Activated CD4-positive, alpha-beta T cell treated with anti-CD3 and anti-CD28 coated beads, Interleukin-2, amount 50 U/mL, for 48 hours (primary cell): ENCODE measurements around the gene RANBP3L.
"Not testable (repeated sequence)": the region's sequence is repeated elsewhere in the genome, so short reads cannot be mapped to it uniquely, and the experiment has no call there.

Experiments
- DNase-seq, 2 experiments: peaks; one replicate each; pipeline ENCODE4 v3.0.0-alpha.2; 2020

The RANBP3L gene

DNA sequence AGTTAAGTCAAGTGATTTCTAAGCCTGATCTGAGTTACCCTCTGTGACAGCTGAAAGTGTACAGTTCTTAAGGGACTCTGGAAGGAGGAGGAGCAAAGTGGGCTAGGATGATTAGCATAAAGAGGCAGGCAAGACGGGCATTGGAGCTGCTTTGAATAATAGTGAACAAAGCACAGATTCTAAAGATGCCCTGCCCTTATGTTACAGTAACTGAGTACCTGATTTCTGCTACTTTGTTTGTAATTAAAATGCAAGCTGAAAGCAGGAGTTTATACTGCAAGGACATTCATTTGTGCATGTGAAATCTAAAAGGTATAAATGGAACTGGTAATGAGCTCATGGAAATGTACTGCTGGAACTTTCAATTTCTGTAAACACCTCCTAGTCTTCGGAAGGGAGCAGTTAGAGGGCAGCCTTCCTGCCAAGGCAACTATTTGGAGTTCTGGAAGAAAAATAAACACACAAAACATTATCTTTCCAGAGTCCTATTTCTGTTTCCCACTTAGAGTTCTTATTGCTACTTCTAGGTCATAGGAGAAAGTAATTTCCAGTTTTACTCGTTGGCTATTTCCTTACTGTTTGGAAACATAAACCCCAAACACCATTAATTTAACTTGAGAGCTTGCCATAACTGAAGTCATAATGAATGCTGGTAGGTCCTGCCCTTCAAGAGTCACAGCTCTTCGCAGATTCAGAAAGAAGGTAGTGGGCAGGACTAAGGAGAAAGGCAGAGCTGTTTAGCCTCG lies at the start of gene RANBP3L:
Gene RANBP3L, minus strand, starts transcription at position 45 of the 746 bp plus-strand sequence. CDS start 486 bp downstream, outside the sequence.
- DNase-seq = no peak

DNA sequence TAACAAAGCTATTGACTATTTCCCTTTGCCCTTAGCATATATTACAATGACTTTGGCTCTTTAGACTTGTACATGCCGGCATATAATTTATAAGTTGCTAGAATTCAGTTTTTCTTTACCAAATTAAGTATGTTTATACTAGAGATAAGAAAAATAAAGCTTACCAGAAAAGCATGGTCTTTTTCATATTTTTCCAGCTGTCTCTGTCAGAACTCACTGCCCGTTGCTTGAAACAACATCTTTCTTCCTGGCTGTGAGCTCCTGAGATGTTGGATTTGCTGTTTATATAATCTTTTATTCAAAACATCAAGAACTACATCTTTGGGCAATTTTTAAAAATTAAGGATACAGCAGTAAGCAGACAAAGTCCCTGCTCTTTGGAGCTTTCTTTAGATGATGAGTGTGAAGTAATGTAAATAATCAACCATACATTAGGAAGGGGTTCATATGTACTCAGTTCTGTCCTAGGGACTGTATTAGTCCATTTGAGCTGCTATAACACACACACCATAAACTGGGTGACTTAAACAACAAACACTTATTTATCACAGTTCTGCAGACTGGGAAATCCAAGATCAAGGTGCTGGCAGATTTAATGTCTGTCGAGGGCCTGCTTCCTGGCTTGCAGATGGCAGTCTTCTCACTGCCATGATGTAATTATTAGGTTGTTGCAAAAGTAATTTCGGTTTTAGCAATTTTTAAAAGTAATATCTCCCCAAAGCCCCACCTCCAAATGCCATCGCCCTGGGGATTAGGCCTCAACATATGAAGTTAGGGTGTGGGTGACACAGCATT lies 45.4 kb upstream of the RANBP3L start:
- no peak for DNase-seq

DNA sequence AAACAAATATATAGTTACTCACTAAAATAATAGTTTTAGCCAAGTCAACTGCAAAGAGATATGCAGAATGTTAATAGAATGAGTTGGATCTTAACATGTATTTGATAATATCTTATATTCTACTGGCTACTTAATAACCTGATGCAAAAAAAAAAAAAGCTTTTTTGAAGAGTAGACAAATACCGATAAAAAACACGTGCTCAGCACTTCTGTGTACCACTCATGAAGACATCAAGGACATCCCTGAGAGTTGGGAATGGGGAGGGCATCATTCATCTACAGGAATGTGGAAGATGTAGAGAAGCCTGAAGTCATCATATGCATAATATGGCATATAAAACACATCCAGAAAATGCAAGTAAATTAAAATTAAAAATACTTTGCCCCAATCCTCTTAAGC lies 43.2 kb upstream of the RANBP3L start:
- DNase-seq = no peak

- not testable (repeated sequence) for DNase-seq
These were observed 40.0 kb upstream of the RANBP3L start for GRCh38 chr5:36341720-36342119.

DNA sequence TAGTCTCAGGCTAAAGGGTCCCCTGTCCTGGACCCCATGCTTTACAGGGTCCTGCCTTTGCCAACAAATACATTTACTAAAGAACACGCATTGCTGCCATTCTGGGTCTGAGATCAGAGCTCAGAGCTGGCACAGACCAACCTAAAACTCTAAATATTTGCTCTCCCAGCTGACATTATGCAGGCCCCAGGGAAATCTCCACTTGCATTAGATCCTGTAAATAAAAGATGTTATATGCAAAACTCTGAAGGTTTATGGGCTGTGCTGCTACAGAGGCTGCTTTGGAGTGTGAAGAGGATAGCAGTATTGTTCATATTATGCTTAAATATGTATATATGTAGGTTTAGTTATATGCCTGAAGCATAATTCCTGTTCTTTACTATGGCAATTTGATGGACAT lies 35.9 kb upstream of the RANBP3L start:
- DNase-seq = no peak

DNA sequence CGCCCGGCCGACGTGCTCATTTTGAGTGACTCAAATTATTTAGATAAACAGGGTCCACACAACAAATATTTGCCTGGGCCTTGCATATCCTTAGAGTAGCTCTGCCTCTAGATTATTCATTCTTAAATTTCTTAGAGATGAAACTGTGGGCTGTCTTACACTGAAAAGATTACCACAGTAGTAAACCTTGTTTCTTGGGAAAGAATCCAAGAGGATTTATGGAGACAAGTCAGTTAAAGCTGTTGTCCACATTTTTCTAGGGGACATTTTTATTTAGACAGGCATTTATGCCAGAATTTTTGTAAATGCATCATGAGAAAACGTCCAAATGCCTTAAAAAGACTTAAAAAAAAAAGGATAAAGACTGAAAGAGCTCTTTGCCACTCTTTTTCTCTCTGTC lies 32.6 kb upstream of the RANBP3L start:
- no peak for DNase-seq

GRCh38 chr5:36332720-36333119 lies 31.0 kb upstream of the RANBP3L start:
- not testable (repeated sequence) for DNase-seq

- DNase-seq = no peak
These were observed 23.5 kb upstream of the RANBP3L start for GRCh38 chr5:36325196-36325595.

DNA sequence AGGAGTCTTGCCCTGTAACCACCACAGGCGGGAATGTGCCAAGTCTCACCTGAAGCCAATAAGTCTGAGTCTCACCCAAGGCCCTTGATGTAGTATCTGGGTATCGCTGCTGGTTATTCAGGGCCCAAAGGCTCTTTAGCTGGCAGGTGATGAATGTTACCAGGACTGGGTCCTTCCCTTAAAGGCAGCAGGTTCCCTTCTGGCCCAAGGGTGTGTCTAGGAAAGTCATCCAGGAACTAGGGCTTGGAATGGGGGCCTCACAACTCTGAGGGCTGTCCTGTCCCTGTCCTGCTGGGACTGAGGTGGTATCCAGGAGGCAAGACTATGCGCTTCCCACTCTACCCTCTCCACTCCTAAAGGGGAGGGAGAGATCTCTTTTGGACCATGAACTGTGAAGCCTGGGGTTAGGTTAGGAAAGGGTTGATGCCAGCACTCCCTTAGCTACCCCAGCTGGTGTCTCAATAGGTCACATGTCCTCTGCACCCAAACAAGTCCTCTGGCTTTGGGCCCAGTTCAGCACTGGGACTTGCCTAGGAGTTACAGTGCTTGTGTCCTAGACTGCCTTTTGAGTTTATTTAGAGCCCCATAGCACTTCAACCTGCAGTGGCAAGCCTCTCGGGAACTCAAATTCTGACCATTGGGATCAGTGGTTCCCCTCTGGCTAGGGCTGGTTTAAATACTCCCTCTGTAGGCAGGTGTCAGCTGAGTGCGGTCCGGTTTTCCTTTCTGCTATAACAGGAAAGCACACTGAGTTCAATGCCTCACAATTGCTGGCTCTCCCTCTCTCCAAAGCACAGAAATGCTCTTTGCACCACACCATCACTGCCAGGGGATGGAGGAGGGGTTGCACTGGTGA lies 22.5 kb upstream of the RANBP3L start:
- DNase-seq = no peak

- no peak for DNase-seq
These were observed 11.4 kb upstream of the RANBP3L start for GRCh38 chr5:36312953-36313672.

DNA sequence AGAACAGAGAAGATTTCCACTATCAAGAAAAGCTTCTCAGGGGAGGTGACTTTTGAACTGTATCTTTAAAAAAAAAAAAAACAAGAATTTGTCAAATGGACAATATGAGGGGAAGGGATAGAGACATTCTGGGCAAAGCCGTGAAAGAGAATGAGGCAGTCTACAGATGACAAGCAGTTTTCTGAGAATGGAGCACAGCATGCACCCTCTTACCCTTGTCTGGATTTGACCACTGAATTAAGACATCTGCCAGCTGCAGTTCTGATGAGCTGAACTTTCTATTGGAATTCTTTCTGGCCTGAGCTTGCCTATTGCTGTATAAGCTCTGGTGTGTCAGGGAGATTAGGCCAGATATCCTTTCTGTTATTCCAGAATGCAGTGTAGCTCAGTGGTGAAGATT lies 10.3 kb upstream of the RANBP3L start:
- no peak for DNase-seq

DNA sequence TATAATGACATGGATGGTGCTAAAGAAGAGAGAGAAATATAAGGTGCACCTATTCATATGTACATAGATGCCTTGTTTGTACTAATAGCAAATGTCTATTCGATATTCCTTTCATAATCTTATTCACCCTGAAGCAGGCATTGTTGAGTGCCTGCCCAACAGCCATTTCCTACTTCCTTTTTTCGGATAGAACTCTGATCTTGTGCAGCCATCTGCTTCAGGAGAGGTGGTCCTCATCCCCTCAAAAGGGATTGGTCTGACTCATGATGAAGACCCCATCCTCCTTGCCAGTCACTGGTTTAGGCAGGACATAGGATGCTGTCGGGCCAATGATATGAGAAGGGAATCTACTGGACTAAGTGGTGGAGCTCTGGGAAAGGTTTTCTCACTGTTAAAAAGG lies 8.4 kb upstream of the RANBP3L start:
- no peak for DNase-seq

DNA sequence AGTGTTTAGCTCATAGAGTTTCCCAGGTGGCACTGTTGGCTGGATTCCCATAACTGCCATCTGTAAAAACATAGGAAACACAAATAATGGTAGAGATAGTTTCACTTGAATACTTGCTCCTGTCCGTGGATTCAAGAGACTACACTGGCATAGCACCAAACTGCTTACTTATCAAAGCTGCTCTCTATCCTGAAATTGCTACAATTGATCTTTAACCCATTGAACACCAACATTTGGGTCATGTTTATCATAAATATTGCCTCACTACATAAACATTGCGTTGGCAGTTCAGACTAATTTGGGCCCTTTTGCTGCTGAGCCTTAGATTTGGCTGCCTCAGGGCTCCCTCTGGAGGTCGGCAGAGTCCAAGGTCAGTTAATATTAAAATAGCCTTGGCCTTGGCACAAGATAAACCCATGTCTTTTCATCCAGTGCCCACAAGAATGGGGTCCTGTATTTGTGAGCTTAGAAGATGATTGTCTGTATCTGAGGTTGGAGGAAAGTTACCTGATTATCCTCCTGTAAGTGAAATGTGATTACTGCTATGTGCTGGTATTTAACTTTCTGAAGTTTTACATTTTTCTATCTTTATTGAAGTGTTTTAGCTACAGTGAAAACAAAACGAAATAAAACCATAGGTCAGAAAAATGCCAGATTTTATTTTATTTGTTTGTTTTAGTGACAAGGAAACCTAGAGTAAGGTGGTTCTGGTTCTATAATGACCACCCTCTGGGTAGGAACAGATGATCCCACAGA lies 4.0 kb upstream of the RANBP3L start:
- peak; percentile 16 to 24 for DNase-seq

GRCh38 chr5:36304095-36304805 lies 2.5 kb upstream of the RANBP3L start:
- DNase-seq = no peak

GRCh38 chr5:36300927-36301540 lies 668 bp downstream of the RANBP3L start:
- no peak for DNase-seq

GRCh38 chr5:36300191-36300926 lies 1.3 kb downstream of the RANBP3L start:
- no peak for DNase-seq

- DNase-seq = no peak
These were observed 3.1 kb downstream of the RANBP3L start for GRCh38 chr5:36298552-36298951.

DNA sequence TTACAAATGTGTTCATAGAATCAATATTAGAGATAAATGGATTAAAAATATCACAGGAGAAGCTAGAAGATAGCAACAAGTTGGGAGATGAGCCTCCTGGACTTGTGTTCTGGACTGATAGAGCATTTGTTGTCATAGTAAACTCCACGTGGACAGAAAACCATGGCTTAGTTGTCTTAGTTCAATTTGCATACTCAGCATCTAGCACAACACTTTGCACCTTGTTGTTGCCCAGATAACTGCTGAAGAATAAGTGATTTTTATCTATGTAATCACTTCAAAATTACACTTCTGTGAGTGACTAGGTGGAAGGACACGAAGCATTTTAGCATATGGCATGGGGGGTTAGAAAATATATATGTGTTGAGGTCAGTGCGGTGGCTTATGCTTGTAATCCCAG lies 4.0 kb downstream of the RANBP3L start:
- DNase-seq = no peak

- no peak for DNase-seq
These were observed 15.7 kb downstream of the RANBP3L start for GRCh38 chr5:36285837-36286615.
